ENCODE data around the gene RBP5.

DNA sequence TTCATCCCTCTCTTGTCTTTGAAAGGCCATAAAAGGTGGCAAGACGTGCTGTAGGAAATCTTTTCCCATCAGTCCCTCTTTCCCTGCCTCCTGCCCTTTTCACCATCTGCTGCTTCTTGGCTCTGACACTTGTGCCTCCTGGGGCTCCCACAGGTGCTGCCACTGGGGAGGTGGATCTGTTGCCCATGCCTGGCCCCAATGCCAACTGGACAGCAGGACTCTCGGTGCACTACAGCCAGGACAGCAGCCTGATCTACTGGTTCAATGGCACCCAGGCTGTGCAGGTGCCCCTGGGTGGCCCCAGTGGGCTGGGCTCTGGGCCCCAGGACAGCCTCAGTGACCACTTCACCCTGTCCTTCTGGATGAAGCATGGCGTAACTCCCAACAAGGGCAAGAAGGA lies 8.0 kb upstream of the RBP5 start:
- TF ChIP-seq, protein P1, sequence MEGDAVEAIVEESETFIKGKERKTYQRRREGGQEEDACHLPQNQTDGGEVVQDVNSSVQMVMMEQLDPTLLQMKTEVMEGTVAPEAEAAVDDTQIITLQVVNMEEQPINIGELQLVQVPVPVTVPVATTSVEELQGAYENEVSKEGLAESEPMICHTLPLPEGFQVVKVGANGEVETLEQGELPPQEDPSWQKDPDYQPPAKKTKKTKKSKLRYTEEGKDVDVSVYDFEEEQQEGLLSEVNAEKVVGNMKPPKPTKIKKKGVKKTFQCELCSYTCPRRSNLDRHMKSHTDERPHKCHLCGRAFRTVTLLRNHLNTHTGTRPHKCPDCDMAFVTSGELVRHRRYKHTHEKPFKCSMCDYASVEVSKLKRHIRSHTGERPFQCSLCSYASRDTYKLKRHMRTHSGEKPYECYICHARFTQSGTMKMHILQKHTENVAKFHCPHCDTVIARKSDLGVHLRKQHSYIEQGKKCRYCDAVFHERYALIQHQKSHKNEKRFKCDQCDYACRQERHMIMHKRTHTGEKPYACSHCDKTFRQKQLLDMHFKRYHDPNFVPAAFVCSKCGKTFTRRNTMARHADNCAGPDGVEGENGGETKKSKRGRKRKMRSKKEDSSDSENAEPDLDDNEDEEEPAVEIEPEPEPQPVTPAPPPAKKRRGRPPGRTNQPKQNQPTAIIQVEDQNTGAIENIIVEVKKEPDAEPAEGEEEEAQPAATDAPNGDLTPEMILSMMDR (IDR thresholded peaks at IDR 0.05), result no peak
- no peak for TF ChIP-seq POLR2A (IDR thresholded peaks at IDR 0.05)

All from lower leg skin (tissue), 3 donors.